GM13977 (cell line): ENCODE data around the gene EFHB.

Experiments used
- DNase-seq: peaks from one replicate; pipeline ENCODE4 v3.0.0; 2012; ENCODE audit warnings: low spot score
- in situ Hi-C: fragments of 300-500 bp; cut with MboI; formaldehyde crosslinking; loops from one replicate; pipeline ENCODE4 v1.12.0; 2022; ENCODE audit warnings: low sequenced_read_pairs, low pct_unique_long_range_greater_than_20kb, mixed read lengths, inconsistent platforms; ENCODE audit not compliant: unreplicated experiment
- TF ChIP-seq, protein P1 (sequence below): IDR thresholded peaks from 2 replicates; pipeline ENCODE4 v1.5.1; 2012; ENCODE audit warnings: mild to moderate bottlenecking, control low read depth; ENCODE audit not compliant: insufficient read depth; ENCODE audit errors: extremely low read depth, missing control alignments

EFHB gene, protein sequence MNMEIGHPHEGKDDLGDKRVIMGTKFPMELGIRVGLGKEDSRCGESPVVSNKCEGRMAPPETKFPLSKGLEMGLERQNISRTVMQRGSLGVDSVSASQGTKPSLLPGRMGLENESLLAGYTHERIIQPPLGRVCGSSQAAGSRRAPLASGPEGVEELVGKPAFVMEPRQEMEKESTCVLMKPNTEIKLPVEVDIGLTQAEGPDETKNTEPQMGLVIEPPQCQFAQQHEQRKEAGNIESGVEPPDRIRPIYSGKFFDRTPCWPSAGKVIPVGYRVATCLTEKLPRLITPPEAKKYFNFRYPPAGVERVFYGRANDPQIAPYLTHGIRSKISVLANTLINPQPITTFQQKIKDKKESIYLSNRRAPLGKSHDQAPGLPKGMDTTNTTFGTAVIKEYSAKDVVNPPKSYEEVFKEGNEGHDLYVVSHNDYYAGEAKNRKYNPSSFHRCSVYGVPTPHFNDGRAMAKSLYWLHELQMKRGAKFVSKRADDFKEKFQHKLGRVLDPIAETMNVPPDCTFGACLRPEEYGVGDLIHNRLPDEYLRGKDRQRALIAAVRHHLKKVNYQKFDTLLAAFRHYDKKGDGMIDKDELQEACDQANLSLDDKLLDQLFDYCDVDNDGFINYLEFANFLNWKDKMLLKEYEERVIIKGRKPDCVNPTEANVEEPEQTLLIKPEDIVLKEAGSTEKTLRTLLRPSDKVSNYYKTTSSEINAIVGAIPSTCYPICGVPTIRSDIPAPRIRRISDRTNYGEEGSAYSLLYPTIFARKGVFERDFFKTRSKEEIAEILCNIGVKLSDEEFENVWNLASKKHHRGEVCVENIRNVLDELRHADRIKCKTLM

DNA sequence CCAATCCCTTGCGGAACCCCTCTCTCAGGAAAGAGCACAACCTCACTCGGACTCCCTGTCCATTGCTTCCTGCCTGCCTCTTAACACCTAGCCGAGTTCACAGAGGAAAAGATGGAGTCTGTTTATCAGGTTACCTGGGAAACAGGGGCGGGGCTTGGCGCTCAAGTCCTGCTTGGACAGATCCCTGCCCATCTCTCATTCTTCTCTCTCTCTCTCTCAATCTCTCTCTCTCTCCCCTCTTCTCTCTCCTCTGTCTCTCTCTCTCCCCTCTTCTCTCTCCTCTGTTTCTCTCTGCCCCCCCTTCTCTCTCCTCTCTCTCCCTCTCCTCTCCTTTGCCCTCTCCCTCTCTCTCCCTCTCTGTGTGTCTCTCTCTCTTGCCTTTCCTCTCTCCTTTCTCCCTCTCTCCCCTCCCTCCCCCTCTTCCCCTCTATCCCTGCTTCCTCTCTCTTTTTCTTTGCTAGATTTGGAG is at the start of gene EFHB:
Gene EFHB (minus strand): TSS at position 120 of the 469 bp plus-strand sequence. CDS start 199 bp downstream, outside the sequence.
- TF ChIP-seq, protein P1, sequence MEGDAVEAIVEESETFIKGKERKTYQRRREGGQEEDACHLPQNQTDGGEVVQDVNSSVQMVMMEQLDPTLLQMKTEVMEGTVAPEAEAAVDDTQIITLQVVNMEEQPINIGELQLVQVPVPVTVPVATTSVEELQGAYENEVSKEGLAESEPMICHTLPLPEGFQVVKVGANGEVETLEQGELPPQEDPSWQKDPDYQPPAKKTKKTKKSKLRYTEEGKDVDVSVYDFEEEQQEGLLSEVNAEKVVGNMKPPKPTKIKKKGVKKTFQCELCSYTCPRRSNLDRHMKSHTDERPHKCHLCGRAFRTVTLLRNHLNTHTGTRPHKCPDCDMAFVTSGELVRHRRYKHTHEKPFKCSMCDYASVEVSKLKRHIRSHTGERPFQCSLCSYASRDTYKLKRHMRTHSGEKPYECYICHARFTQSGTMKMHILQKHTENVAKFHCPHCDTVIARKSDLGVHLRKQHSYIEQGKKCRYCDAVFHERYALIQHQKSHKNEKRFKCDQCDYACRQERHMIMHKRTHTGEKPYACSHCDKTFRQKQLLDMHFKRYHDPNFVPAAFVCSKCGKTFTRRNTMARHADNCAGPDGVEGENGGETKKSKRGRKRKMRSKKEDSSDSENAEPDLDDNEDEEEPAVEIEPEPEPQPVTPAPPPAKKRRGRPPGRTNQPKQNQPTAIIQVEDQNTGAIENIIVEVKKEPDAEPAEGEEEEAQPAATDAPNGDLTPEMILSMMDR: no peak
- DNase-seq: no peak
- in situ Hi-C loops: no loop called here

DNA sequence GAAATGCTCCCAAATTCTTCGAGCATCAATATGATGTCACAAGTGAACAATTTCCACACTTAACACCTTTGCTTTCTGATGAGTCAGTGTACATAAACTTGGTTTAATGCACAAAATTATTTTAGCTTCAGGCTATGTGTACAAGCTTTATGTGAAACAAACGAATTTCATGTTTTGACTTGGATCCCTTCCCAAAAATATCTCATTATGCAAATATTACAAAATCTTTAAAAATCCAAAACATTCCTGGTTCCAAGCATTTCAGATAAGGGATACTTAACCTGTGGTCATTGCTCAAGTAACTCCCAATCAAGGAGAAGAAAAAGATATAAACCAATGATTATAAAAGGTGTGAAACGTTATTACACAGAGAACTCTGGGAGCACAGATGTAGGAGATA is 38.0 kb upstream of the EFHB start:
- DNase-seq: no peak
- in situ Hi-C loops: no loop called here
- TF ChIP-seq, protein P1: no peak

DNA sequence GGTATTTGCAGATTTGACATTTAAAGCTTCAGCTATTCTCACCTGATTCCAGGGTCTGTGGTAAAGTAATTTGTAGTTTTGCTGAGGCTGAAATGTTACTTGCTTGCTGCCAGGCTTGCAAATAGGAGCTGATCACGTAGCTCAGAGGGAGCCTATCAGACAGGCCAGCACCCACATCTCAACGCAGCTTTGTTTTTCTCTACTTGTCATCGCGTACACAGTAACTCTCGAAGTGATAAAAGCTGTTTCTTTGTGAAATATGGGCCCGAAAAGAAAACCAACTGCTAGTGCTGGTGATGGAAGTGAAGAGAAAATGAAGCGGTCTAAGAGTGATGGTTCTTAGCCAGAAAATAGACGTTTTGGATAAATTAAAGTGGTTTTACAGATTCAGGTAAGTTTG is 36.3 kb upstream of the EFHB start:
- in situ Hi-C loops: no loop called here
- TF ChIP-seq, protein P1: no peak
- DNase-seq: no peak

DNA sequence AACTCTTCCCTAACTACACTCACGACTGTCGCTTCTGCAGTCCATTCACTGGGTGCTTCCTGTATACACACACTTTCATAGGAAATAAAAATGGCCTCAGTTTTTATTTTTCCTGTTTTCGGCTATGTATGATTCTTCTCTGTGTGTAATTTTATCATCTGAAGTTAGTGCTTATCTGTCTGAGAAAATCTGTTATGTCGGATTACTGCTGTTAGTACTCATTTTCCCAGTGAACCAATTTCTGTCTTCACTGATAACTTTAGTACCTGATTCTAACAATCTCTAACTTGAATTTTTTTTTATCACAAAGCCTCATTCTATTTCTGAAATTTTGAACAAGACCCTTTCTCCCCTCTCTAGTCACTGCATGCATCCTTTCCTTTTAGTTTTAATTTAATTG is 33.8 kb upstream of the EFHB start:
- in situ Hi-C loops: no loop called here
- DNase-seq: no peak
- TF ChIP-seq, protein P1: no peak

DNA sequence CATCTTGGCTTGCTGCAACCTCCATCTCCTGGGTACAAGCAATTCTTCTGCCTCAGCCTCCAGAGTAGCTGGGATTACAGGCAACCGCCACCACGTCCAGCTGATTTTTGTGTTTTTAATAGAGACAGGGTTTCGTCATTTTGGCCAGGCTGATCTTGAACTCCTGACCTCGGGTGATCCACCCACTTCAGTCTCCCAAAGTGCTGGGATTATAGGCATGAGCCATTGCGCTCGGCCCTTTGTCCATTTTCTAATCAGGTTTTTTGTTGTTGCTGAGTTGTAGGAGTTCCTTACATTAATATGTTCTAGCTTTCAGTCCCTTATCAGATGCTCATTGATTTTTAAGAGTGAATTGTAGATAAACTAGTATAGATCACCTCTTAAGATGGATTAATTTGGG is 33.2 kb upstream of the EFHB start:
- in situ Hi-C loops: no loop called here
- TF ChIP-seq, protein P1: no peak
- no peak for DNase-seq

DNA sequence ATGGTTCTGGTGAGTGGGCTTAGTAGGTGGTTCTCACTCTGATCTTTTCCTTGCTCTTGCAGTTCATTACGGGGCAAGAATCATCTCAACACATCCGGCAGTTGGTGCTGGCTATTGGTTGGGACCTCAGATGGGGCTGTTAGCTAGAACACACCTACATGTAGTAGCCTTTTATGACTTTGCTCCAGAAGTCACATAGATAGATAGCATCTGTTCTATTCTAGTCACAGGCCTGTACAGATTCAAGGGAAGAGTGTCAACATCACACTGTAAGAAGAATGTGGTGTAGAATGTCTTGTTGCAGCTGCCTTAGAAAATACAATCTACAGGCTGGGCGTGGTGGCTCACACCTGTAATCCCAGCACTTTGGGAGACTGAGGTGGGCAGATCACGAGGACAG is 27.9 kb upstream of the EFHB start:
- TF ChIP-seq, protein P1: no peak
- DNase-seq: no peak
- in situ Hi-C loops: no loop called here
